Lung (tissue), 12 donors: ENCODE data around the gene EEF2. TPM values are rescaled to one million over a fixed set of nuclear protein-coding genes. Genes with fewer than 3 reads are reported as not detected.

Experiments used
- ATAC-seq: fragments of 200-7000 bp; cut with Tn5 transposase; one replicate; pipeline ENCODE4 v1.9.1; 2020; ENCODE audit warnings: moderate number of reproducible peaks; ENCODE audit not compliant: insufficient read depth, low FRiP score
- DNase-seq, 3 donors: peaks; one replicate each; pipeline ENCODE4 v3.0.0-alpha.2; 2013 to 2017
- H3K27ac ChIP-seq, 2 donors: one replicate each; pipeline ENCODE4 v1.5.1; 2013; ENCODE audit warnings: mild to moderate bottlenecking in 2 of 2, moderate library complexity in 2 of 2, control low read depth in 1 of 2, inconsistent platforms in 1 of 2, low read depth in 1 of 2, low read length in 1 of 2
- H3K27me3 ChIP-seq, 3 donors: one replicate each; pipeline ENCODE4 v1.5.1; 2013; ENCODE audit warnings: low read length in 2 of 3; ENCODE audit not compliant: control insufficient read depth in 3 of 3, insufficient read depth in 3 of 3
- H3K36me3 ChIP-seq, 4 donors: one replicate each; pipeline ENCODE4 v1.5.1; 2013; ENCODE audit warnings: low read length in 4 of 4, mild to moderate bottlenecking in 1 of 4, moderate library complexity in 1 of 4; ENCODE audit not compliant: control insufficient read depth in 4 of 4, insufficient read depth in 4 of 4
- H3K4me1 ChIP-seq, 5 donors: one replicate each; pipeline ENCODE4 v1.5.1; 2013; ENCODE audit warnings: low read length in 5 of 5, mild to moderate bottlenecking in 2 of 5, moderate library complexity in 1 of 5; ENCODE audit not compliant: control insufficient read depth in 5 of 5, insufficient read depth in 5 of 5
- H3K4me3 ChIP-seq: one replicate; pipeline ENCODE4 v1.5.1; 2013; ENCODE audit warnings: mild to moderate bottlenecking, control low read depth, moderate library complexity
- H3K9ac ChIP-seq, 2 donors: one replicate each; pipeline ENCODE4 v1.5.1; 2013; ENCODE audit warnings: low read length in 2 of 2, control low read depth in 1 of 2; ENCODE audit not compliant: insufficient read depth in 1 of 2
- H3K9me3 ChIP-seq, 4 donors: one replicate each; pipeline ENCODE4 v1.5.1; 2013; ENCODE audit warnings: low read length in 3 of 4, mild to moderate bottlenecking in 1 of 4, moderate library complexity in 1 of 4; ENCODE audit not compliant: control insufficient read depth in 4 of 4, insufficient read depth in 3 of 4
- WGBS, 2 donors: extraction: QIAGEN DNeasy Blood & Tissue Kit; methylation state at CpG; one replicate each; pipeline ENCODE4 v1.1.7; 2013; 5-methylcytosine and 5-hydroxymethylcytosine counted together
- polyA plus RNA-seq, 2 donors: library from polyadenylated mRNA; stranded (reverse); fragments of 200-250 nt; gene quantifications; one replicate each; pipeline ENCODE4 v1.2.1, GENCODE V29; 2013
- total RNA-seq, 2 donors: library from RNA; depleted of rRNA in 1 of 2; stranded (reverse); fragments of >200 nt in 1 of 2; gene quantifications; one replicate each; pipeline ENCODE4 v1.2.1, GENCODE V29; 2014 to 2021
- TF ChIP-seq, protein P1 (sequence below): IDR thresholded peaks from 2 replicates; pipeline ENCODE4 v1.5.1; 2012; ENCODE audit warnings: mild to moderate bottlenecking; ENCODE audit errors: control extremely low read depth, extremely low read depth
- donor health status: control.
- donor health status: control.
- donor health status: Bipolar disorder and iron deficiency.
- donor health status: healthy.
- donor health status: DM: yes; HTN: yes; CAD: no.

Gene EEF2
- total and polyA plus RNA-seq, 4 donors = 994 to 1,934 (median 1,345) TPM

- WGBS, 2 donors = 93 to 94% methylated on average over 56 to 59 of the region's 59 CpGs
- ATAC-seq (no peak), DNase-seq (no peak)
- Histone ChIP-seq H3K27me3 (no peaks in the 10 kb centered on the region), H3K9me3 (no peaks in the 10 kb centered on the region), H3K27ac (no peak overlapping the region), H3K9ac (no peak overlapping the region), H3K4me1 (no peaks in the 10 kb centered on the region), H3K4me3 (no peak overlapping the region), H3K36me3 (peaks cover 31 to 71% (median 56%) of the 10 kb centered on the region in 4 donors)
- TF ChIP-seq, protein P1, sequence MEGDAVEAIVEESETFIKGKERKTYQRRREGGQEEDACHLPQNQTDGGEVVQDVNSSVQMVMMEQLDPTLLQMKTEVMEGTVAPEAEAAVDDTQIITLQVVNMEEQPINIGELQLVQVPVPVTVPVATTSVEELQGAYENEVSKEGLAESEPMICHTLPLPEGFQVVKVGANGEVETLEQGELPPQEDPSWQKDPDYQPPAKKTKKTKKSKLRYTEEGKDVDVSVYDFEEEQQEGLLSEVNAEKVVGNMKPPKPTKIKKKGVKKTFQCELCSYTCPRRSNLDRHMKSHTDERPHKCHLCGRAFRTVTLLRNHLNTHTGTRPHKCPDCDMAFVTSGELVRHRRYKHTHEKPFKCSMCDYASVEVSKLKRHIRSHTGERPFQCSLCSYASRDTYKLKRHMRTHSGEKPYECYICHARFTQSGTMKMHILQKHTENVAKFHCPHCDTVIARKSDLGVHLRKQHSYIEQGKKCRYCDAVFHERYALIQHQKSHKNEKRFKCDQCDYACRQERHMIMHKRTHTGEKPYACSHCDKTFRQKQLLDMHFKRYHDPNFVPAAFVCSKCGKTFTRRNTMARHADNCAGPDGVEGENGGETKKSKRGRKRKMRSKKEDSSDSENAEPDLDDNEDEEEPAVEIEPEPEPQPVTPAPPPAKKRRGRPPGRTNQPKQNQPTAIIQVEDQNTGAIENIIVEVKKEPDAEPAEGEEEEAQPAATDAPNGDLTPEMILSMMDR = no peak
Measured at GRCh38 chr19:3977242-3978143, 7.8 kb downstream of the EEF2 start.

DNA sequence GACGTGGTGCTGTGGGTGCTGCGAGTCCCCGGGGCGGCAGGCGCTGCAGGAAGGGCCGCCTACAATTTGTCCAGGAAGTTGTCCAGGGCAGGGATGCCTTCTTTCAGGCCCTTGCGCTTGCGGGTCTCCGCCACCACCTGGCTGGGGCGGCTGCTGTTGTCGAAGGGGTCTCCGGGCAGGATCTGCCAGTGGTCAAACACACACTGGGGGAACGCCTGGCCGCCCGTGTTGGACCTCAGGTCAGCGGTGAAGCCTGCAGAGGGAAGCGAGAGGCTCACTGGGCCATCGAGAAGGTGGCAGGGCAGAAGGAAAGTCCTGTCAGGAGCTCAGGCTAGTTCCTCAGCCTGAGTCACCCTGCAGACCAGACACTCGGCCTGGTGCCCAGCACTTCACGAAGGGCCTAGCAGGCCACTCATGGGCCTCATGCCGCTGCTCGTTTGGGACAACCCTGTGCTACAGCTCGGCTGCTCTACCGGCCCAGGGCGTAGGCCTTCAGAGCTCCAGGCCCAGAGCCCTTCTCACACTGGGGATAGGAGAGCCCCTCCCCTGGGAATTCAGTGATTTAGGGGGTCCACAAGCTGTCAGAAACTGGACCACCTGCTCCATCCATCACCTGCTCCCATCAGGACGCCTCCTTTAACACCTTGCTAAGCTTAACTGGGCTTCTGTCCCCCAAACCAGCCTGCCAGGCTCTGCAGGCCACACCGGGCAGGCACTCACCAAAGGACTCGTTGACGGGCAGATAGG is 8.6 kb downstream of the EEF2 start:
- Histone ChIP-seq H3K9ac (no peak overlapping the region), H3K9me3 (no peaks in the 10 kb centered on the region), H3K4me1 (no peaks in the 10 kb centered on the region), H3K4me3 (no peak overlapping the region), H3K27ac (no peak overlapping the region), H3K36me3 (peaks cover 23 to 62% (median 48%) of the 10 kb centered on the region in 4 donors), H3K27me3 (no peaks in the 10 kb centered on the region)
- DNase-seq = no peak
- 91 to 92% methylated on average over 29 of the region's 29 CpGs for WGBS, 2 donors
- ATAC-seq = no peak
- TF ChIP-seq, protein P1 = no peak

DNA sequence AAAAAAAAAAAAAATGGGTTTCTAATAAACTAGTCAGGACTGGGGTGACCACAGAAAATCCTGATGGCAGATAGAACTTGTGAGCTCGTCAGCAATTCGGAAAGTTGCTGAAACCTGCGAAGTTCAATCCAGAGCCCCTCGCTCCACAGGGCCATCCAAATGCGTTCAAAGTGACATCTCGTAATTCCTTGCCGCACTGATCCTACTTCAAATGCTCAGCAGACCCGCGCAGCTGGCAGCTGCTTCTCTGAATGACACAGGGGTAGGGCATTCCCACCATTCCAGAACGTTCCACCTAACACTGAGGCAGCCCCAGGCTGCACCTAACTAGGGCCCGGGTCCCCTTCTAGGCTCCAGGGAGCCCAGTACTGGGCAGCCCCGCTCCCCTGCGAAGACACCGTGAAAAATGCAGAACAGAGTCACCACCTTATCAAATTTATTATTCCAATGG is 9.6 kb downstream of the EEF2 start:
- WGBS, 2 donors = 90 to 93% methylated on average over 14 of the region's 14 CpGs
- ATAC-seq (no peak), DNase-seq (no peak)
- H3K27me3 ChIP-seq = no peaks in the 10 kb centered on the region
- H3K36me3 ChIP-seq = peaks cover 17 to 52% (median 40%) of the 10 kb centered on the region in 4 donors
- no peaks in the 10 kb centered on the region for H3K9me3 ChIP-seq
- TF ChIP-seq, protein P1 = no peak
- no peak overlapping the region for H3K9ac ChIP-seq
- H3K4me1 ChIP-seq = no peaks in the 10 kb centered on the region
- no peak overlapping the region for H3K27ac ChIP-seq
- no peak overlapping the region for H3K4me3 ChIP-seq
